Stimulated activated naive CD4-positive, alpha-beta T cell treated with Interleukin-2 at 50 U/mL for 16 hours (primary cell): ENCODE data around the gene MYH11.

Source experiments
- DNase-seq: peaks from one replicate; lab custom pipeline; 2025; lab: John Stamatoyannopoulos, UW

MYH11 gene

GRCh38 chr16:15856901-15857698, at the start of gene MYH11:
Gene MYH11, minus strand, starts transcription at chr16:15857028. Its CDS starts 18,776 bp downstream, at chr16:15838252.
- DNase-seq = no peak

GRCh38 chr16:15906439-15906838, 49.6 kb upstream of the MYH11 start:
- DNase-seq = no peak

- DNase-seq = no peak
These were observed 47.1 kb upstream of the MYH11 start for GRCh38 chr16:15903960-15904359.

GRCh38 chr16:15900901-15901500, 44.2 kb upstream of the MYH11 start:
- DNase-seq = no peak

- no peak for DNase-seq
These were observed 43.5 kb upstream of the MYH11 start for GRCh38 chr16:15900357-15900756.

GRCh38 chr16:15899538-15900100, 42.8 kb upstream of the MYH11 start:
- peak; percentile 5 for DNase-seq

GRCh38 chr16:15898654-15899053, 41.8 kb upstream of the MYH11 start:
- no peak for DNase-seq

GRCh38 chr16:15897834-15898254, 41.0 kb upstream of the MYH11 start:
- peak; percentile 26 for DNase-seq

- DNase-seq = no peak
These were observed 40.4 kb upstream of the MYH11 start for GRCh38 chr16:15897121-15897780.

- no peak for DNase-seq
These were observed 37.9 kb upstream of the MYH11 start for GRCh38 chr16:15894571-15895374.

- DNase-seq = no peak
These were observed 34.7 kb upstream of the MYH11 start for GRCh38 chr16:15891508-15891907.

GRCh38 chr16:15888072-15888976, 31.5 kb upstream of the MYH11 start, which contains the start of gene CEP20:
Gene CEP20, minus strand, starts transcription at chr16:15888603. Its CDS starts 18 bp downstream, at chr16:15888585.
- DNase-seq = peak; percentile 99

- DNase-seq = no peak
These were observed 30.5 kb upstream of the MYH11 start for GRCh38 chr16:15887283-15887682.

GRCh38 chr16:15886078-15886477, 29.2 kb upstream of the MYH11 start:
- DNase-seq = no peak

GRCh38 chr16:15885560-15886001, 28.8 kb upstream of the MYH11 start:
- DNase-seq = no peak

- DNase-seq = no peak
These were observed 25.7 kb upstream of the MYH11 start for GRCh38 chr16:15882563-15882962.

- no peak for DNase-seq
These were observed 25.1 kb upstream of the MYH11 start for GRCh38 chr16:15881794-15882379.

GRCh38 chr16:15880434-15881308, 23.8 kb upstream of the MYH11 start:
- DNase-seq = no peak

GRCh38 chr16:15879255-15879811, 22.5 kb upstream of the MYH11 start:
- DNase-seq = no peak
